GM21619 (cell line): ENCODE results near the gene SHC2.
"Not testable (repeated sequence)": the region's sequence is repeated elsewhere in the genome, so short reads cannot be mapped to it uniquely, and the experiment has no call there.

ENCODE experiments used
- ATAC-seq: cut with Tn5 transposase; IDR thresholded peaks from one replicate; pipeline ENCODE4 v1.9.1; 2021; ENCODE audit not compliant: unreplicated experiment

Gene SHC2

GRCh38 chr19:450912-451481 is 9.8 kb downstream of the SHC2 start:
- not testable (repeated sequence) for ATAC-seq

GRCh38 chr19:449916-450315 is 10.9 kb downstream of the SHC2 start:
- ATAC-seq, result no peak

- ATAC-seq, result no peak
Measured at GRCh38 chr19:447816-448560, 12.8 kb downstream of the SHC2 start.

GRCh38 chr19:447064-447426 is 13.8 kb downstream of the SHC2 start:
- no peak for ATAC-seq

GRCh38 chr19:444677-445210 is 16.1 kb downstream of the SHC2 start:
- no peak for ATAC-seq

GRCh38 chr19:443005-443404 is 17.8 kb downstream of the SHC2 start:
- ATAC-seq, result no peak

- ATAC-seq, result no peak
Measured at GRCh38 chr19:442085-442484, 18.7 kb downstream of the SHC2 start.

GRCh38 chr19:441213-441836 is 19.5 kb downstream of the SHC2 start:
- no peak for ATAC-seq

- no peak for ATAC-seq
Measured at GRCh38 chr19:440391-441212, 20.2 kb downstream of the SHC2 start.

- no peak for ATAC-seq
Measured at GRCh38 chr19:439167-439900, 21.5 kb downstream of the SHC2 start.

- no peak for ATAC-seq
Measured at GRCh38 chr19:438416-438958, 22.3 kb downstream of the SHC2 start.

GRCh38 chr19:437041-437440 is 23.8 kb downstream of the SHC2 start:
- no peak for ATAC-seq

- no peak for ATAC-seq
Measured at GRCh38 chr19:436413-436950, 24.4 kb downstream of the SHC2 start.

- no peak for ATAC-seq
Measured at GRCh38 chr19:435707-436412, 25.0 kb downstream of the SHC2 start.

GRCh38 chr19:435056-435706 is 25.7 kb downstream of the SHC2 start:
- no peak for ATAC-seq

- ATAC-seq, result no peak
Measured at GRCh38 chr19:434152-434960, 26.5 kb downstream of the SHC2 start.

GRCh38 chr19:430701-431100 is 30.1 kb downstream of the SHC2 start:
- no peak for ATAC-seq

GRCh38 chr19:428149-428548 is 32.7 kb downstream of the SHC2 start:
- no peak for ATAC-seq
